IPS-18a (cell line): ENCODE measurements around the gene RBM33.

Experiments
- H3K27ac ChIP-seq: one replicate; pipeline ENCODE4 v1.5.1; 2013; ENCODE audit warnings: low read length
- H3K27me3 ChIP-seq: one replicate; pipeline ENCODE4 v1.6.1; 2013; ENCODE audit warnings: mild to moderate bottlenecking, low read length; ENCODE audit not compliant: control insufficient read depth, insufficient read depth
- H3K36me3 ChIP-seq: one replicate; pipeline ENCODE4 v1.6.1; 2013; ENCODE audit warnings: low read depth, low read length; ENCODE audit not compliant: control insufficient read depth
- H3K4me1 ChIP-seq: one replicate; pipeline ENCODE4 v1.6.1; 2013; ENCODE audit warnings: low read depth, low read length; ENCODE audit not compliant: control insufficient read depth
- H3K4me3 ChIP-seq: one replicate; pipeline ENCODE4 v1.5.1; 2013; ENCODE audit warnings: low read length
- H3K9ac ChIP-seq: one replicate; pipeline ENCODE4 v1.6.1; 2013; ENCODE audit warnings: mild to moderate bottlenecking, low read length, moderate library complexity
- H3K9me3 ChIP-seq: one replicate; pipeline ENCODE4 v1.6.1; 2013; ENCODE audit warnings: low read depth, low read length; ENCODE audit not compliant: control insufficient read depth

RBM33 gene

GRCh38 chr7:155786491-155786890 lies 142.0 kb downstream of the RBM33 start:
- H3K27ac ChIP-seq = no peak overlapping the region
- no peaks in the 10 kb centered on the region for H3K9me3 ChIP-seq
- H3K4me3 ChIP-seq = no peak overlapping the region
- no peaks in the 10 kb centered on the region for H3K36me3 ChIP-seq
- no peak overlapping the region for H3K9ac ChIP-seq
- H3K27me3 ChIP-seq = peaks cover 28% of the 10 kb centered on the region
- peaks cover 4% of the 10 kb centered on the region for H3K4me1 ChIP-seq

GRCh38 chr7:155787171-155787851 lies 142.8 kb downstream of the RBM33 start:
- Histone ChIP-seq H3K9ac (no peak overlapping the region), H3K36me3 (no peaks in the 10 kb centered on the region), H3K27ac (no peak overlapping the region), H3K9me3 (no peaks in the 10 kb centered on the region), H3K4me1 (no peaks in the 10 kb centered on the region), H3K4me3 (peak overlapping the region; percentile 47), H3K27me3 (peaks cover 28% of the 10 kb centered on the region)

- Histone ChIP-seq H3K9me3 (no peaks in the 10 kb centered on the region), H3K27me3 (peaks cover 28% of the 10 kb centered on the region), H3K4me1 (no peaks in the 10 kb centered on the region), H3K36me3 (no peaks in the 10 kb centered on the region), H3K9ac (no peak overlapping the region), H3K4me3 (no peak overlapping the region), H3K27ac (no peak overlapping the region)
Observed at GRCh38 chr7:155788616-155789000, 144.1 kb downstream of the RBM33 start.

- Histone ChIP-seq H3K4me1 (no peaks in the 10 kb centered on the region), H3K27ac (no peak overlapping the region), H3K9me3 (no peaks in the 10 kb centered on the region), H3K27me3 (peaks cover 28% of the 10 kb centered on the region), H3K9ac (no peak overlapping the region), H3K36me3 (no peaks in the 10 kb centered on the region), H3K4me3 (no peak overlapping the region)
Observed at GRCh38 chr7:155789001-155789725, 144.7 kb downstream of the RBM33 start.

GRCh38 chr7:155790666-155791065 lies 146.2 kb downstream of the RBM33 start:
- peaks cover 24% of the 10 kb centered on the region for H3K27me3 ChIP-seq
- H3K9ac ChIP-seq = no peak overlapping the region
- H3K27ac ChIP-seq = no peak overlapping the region
- H3K36me3 ChIP-seq = no peaks in the 10 kb centered on the region
- no peak overlapping the region for H3K4me3 ChIP-seq
- no peaks in the 10 kb centered on the region for H3K9me3 ChIP-seq
- H3K4me1 ChIP-seq = no peaks in the 10 kb centered on the region

- Histone ChIP-seq H3K4me1 (no peaks in the 10 kb centered on the region), H3K27ac (no peak overlapping the region), H3K9me3 (no peaks in the 10 kb centered on the region), H3K4me3 (no peak overlapping the region), H3K27me3 (peaks cover 24% of the 10 kb centered on the region), H3K36me3 (no peaks in the 10 kb centered on the region), H3K9ac (no peak overlapping the region)
Observed at GRCh38 chr7:155791214-155791737, 146.8 kb downstream of the RBM33 start.

- Histone ChIP-seq H3K27ac (no peak overlapping the region), H3K4me1 (no peaks in the 10 kb centered on the region), H3K36me3 (no peaks in the 10 kb centered on the region), H3K9ac (no peak overlapping the region), H3K4me3 (no peak overlapping the region), H3K27me3 (peaks cover 23% of the 10 kb centered on the region), H3K9me3 (no peaks in the 10 kb centered on the region)
Observed at GRCh38 chr7:155791836-155792235, 147.4 kb downstream of the RBM33 start.

GRCh38 chr7:155792315-155792960 lies 148.0 kb downstream of the RBM33 start:
- Histone ChIP-seq H3K4me1 (no peaks in the 10 kb centered on the region), H3K9ac (no peak overlapping the region)

GRCh38 chr7:155792999-155793560 lies 148.6 kb downstream of the RBM33 start:
- peaks cover 20% of the 10 kb centered on the region for H3K27me3 ChIP-seq

More at GRCh38 chr7:155792315-155792960, 148.0 kb downstream of the RBM33 start:
- Histone ChIP-seq H3K9me3 (no peaks in the 10 kb centered on the region), H3K4me3 (no peak overlapping the region), H3K27me3 (peaks cover 19% of the 10 kb centered on the region), H3K27ac (no peak overlapping the region), H3K36me3 (no peaks in the 10 kb centered on the region)

GRCh38 chr7:155793720-155794119 lies 149.3 kb downstream of the RBM33 start:
- H3K9me3 ChIP-seq = no peaks in the 10 kb centered on the region
- no peak overlapping the region for H3K27ac ChIP-seq
- peaks cover 26% of the 10 kb centered on the region for H3K27me3 ChIP-seq
- no peak overlapping the region for H3K4me3 ChIP-seq
- H3K9ac ChIP-seq = no peak overlapping the region
- H3K36me3 ChIP-seq = no peaks in the 10 kb centered on the region
- H3K4me1 ChIP-seq = no peaks in the 10 kb centered on the region

More at GRCh38 chr7:155792999-155793560, 148.6 kb downstream of the RBM33 start:
- Histone ChIP-seq H3K36me3 (no peaks in the 10 kb centered on the region), H3K9me3 (no peaks in the 10 kb centered on the region), H3K27ac (no peak overlapping the region), H3K4me3 (no peak overlapping the region), H3K9ac (no peak overlapping the region), H3K4me1 (no peaks in the 10 kb centered on the region)

GRCh38 chr7:155794196-155794595 lies 149.7 kb downstream of the RBM33 start:
- H3K27ac ChIP-seq = no peak overlapping the region
- H3K27me3 ChIP-seq = peaks cover 31% of the 10 kb centered on the region
- no peaks in the 10 kb centered on the region for H3K4me1 ChIP-seq
- no peaks in the 10 kb centered on the region for H3K9me3 ChIP-seq
- H3K4me3 ChIP-seq = no peak overlapping the region
- no peak overlapping the region for H3K9ac ChIP-seq
- H3K36me3 ChIP-seq = no peaks in the 10 kb centered on the region
